NCI-H2196 (cell line): ENCODE measurements around the gene NDUFS5.
"Not testable (repeated sequence)": the region's sequence is repeated elsewhere in the genome, so short reads cannot be mapped to it uniquely, and the experiment has no call there.

ENCODE experiments used
- DNase-seq: peaks from one replicate; lab custom pipeline; 2025; ENCODE audit not compliant: unreplicated experiment; lab: John Stamatoyannopoulos, UW

NDUFS5 gene

DNA sequence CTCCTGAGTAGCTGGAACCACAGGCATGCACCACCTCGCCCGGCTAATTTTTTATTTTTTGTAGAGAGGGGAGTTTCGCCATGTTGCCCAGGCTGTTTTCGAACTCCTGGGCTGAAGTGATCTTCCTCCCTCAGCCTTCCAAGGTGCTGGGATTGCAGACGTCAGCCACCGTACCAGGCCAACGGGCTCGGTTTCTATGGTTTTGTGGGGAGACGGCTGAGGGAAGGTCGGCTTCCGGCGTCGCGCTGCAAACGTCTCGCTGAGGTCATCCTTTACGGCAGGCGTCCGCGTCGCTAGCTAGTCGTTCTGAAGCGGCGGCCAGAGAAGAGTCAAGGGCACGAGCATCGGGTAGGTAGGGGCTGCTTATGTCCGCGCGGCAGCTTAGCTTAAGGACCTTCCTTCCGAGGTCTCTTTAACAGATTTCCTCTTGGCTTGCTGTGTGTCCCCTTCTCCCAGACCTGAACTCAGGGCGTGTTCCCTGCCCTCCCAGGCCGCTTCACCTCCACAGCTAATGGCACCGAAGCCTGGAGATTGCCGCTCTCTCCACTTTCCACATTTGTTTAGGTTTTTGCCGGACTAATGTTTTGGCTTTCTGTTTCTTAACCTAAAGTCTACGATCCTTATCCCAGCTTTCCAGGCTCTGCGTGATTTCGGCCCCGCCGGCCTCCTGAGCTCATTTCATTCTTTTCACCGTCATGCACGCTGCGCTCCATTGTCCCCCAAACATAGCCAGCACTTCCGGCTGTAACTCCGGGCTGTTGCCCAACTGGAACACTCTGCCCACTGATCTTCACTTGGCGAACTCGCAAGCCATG lies at the start of gene NDUFS5:
NDUFS5 (plus strand) TSS at position 300 of the 815 bp plus-strand sequence. CDS start 2,375 bp downstream, outside the sequence.
- DNase-seq = peak; percentile 90

DNA sequence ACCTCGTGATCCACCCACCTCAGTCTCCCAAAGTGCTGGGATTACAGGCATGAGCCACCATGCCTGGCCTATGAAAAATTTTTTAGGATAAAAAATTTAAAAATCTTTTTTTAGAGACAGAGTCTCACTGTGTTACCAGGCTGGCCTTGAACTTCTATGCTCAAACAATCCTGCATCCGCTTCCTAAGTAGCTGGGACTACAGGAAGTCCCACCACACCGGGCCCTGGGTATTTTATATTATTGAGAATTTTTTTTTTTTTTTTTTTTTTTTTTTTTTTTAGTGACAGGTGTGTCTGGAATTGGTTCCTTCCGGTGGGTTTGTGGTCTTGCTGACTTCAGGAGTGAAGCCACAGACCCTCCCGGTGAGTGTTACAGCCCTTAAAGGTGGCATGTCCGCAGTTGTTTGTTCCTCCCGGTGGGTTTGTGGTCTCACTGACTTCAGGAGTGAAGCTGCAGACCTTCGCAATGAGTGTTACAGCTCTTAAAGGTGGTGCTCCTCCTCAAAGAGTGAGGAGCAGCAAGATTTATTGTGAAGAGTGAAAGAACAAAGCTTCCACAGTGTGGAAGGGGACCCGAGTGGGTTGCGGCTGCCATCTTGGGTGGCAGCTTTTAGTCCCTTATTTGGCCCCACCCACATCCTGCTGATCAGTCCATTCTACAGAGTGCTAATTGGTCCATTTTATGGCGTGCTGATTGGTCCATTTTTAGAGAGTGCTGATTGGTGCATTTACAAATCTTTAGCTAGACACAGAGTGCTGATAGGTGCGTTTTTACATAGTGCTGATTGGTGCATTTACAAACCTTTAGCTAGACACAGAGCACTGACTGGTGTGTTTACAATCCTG lies 48.5 kb upstream of the NDUFS5 start:
- not testable (repeated sequence) for DNase-seq

- not testable (repeated sequence) for DNase-seq
Measured at GRCh38 chr1:38978245-38978542, 48.0 kb upstream of the NDUFS5 start.

DNA sequence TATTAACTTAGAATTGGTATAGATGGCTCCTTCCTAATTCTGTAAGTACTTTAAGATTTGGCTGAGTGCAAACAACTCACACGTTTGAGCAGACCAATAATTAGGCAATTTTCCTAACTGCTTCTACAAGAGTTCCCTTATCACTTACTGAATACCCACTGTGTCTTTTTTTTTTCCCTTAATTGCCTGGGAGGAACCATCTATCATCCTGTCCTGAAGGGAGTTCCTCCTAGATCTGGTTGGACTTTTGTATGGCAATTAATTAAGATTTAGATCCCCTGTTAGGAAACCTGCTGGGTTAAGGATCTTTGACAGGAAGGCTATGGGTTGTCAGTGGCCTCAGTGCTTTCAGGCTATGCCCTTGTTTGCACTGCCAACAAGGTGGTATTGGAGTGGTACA lies 46.8 kb upstream of the NDUFS5 start:
- not testable (repeated sequence) for DNase-seq

GRCh38 chr1:38989979-38990378 lies 36.2 kb upstream of the NDUFS5 start:
- DNase-seq = no peak

DNA sequence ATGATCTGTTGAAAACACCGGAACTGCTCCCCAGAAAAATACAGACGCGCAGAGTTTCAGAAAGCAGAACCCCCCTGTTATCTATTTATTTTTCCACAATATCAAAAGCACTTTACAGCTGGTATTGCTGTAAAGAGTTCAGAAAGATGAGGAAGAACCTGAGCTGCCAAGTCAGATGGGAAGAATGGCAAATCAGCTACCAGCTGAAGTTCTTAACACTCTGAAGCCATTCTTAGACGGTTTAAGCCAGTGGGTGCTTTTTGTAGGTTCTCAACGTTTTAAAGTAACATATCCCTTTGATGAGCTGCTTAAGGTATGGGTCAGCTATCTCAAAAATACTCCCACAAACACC lies 35.8 kb upstream of the NDUFS5 start:
- peak; percentile 54 for DNase-seq

DNA sequence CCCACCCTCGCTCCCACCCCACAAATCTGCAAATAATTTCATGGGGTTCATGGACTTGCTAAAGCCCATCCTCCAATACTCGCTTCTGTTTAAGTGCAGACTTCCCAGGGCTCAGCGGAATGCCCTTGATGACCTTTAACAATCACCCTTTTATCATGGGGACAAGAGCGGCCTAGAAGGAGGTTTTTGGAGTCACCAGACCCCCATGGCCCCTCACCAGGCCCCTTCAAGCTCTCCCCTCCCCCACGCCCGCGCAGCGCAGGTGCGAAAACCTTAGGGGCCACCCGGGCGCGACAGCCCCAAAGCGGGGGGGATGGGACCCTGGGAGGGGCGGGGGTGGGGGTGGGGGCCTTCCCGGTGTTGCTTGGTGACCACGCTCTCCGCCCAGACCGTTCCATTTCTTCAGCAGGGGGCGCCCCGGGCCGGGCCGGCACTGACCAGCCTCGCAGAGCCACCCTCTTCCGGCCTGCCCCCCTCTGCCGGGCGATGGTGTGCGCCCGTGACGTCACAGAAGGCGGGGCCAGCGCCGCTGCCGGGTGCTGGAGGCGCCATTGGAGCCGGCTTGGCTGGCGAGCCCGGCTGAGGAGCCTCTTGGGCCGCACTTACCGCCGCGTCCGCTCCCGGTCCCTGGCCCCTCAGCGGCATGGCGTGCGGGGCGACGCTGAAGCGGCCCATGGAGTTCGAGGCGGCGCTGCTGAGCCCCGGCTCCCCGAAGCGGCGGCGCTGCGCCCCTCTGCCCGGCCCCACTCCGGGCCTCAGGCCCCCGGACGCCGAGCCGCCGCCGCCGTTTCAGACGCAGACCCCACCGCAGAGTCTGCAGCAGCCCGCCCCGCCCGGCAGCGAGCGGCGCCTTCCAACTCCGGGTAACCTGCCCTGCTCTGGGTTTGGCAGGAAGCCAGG lies 35.2 kb upstream of the NDUFS5 start, which contains the start of gene AKIRIN1:
AKIRIN1 (plus strand) TSS at position 539 of the 900 bp plus-strand sequence; CDS start at position 644, 105 bp downstream.
- DNase-seq = peak; percentile 95

DNA sequence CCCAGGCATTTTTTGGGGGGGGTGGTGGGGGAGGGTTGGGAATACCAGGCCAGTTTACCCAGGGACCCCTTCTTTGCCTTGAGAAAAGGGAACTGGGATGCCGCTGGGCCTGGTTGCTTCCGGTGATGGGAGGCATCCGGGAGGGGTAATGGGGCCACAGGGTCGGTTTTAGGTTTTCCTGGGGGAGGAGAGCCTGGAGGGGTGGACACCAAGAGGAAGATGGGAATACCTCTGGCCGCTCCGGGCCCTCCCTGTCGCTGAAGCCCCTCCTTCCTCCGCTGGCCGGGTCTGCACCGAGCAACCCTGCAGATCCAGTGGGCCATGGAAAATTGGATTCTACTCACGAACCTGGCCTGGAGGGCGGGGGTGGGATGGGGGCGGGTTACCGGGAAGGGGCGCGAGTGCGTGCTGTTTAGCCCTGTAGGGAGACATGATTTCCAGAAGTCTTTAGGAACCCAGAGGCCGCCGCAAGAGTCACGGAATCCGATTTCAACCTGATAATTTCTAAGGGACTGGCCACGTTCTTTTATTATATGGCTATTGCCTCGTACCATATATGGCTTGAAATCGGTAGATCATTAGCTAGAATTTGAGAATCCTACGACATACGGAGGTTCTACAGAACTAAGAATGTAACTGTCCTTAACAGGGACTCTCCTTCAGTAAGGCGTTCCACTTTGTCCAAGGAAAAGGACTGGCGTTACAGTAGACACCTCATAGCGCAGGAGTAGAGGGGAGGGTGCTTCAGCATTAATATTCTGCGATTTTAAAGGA lies 34.3 kb upstream of the NDUFS5 start:
- no peak for DNase-seq

GRCh38 chr1:38992412-38993111 lies 33.6 kb upstream of the NDUFS5 start:
- DNase-seq = no peak

GRCh38 chr1:38994196-38994595 lies 32.0 kb upstream of the NDUFS5 start:
- no peak for DNase-seq

GRCh38 chr1:38997034-38997900 lies 28.9 kb upstream of the NDUFS5 start:
- DNase-seq = no peak

DNA sequence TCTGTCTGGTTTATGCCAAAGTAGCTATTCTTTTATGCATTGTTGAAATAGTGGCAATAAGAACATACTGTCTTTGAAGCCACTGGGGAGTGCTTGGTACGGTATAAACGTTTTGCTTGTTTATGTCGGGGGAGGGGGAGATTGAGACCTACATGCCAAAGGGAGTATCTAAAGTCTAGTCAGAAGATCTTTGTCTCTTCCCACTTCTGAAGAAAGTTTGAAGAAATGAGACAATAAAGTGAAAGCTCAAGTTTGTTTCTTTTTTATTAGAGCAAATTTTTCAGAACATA lies 28.3 kb upstream of the NDUFS5 start:
- DNase-seq = no peak

DNA sequence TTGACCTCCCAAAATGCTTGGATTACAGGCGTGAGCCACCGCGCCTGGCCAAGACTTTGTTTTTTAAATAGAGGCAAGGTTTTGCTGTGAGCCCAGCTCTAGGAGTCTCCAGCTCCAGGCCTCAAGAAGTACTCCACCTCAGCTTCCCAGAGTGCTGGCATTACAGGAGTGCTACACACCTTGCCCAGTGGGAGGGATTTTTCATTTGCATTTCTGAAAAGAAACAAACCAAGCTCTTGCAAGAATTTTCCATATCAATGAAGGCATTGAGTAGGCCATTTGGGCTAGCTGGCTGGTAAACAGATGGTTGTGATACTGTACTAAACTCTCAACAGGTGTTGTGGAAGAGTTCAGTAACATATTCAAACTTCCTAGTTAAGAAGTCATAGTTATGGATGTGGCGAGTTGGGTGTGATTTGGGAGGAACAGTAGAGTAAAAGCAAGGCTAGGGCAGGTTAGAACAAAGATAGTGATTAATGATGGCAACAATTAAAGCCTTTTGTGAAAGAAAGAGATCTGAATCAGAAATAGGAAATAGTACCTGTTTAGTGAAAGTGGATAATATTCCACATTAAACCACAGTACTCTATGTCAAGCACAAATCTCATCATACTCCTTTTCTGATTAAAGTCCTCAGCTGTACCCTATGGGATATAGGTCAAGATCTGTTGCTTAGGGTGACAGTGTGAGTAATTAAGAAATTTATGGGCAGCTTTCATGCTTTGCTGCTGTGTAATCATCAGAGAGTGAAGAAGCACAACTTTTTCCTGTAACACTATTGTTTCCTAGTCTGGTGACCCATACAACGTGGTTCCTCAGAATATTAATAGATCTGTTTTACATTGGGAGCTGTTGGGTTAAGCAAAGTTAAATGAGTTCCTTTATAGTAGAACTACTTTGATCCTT lies 24.4 kb upstream of the NDUFS5 start:
- DNase-seq = no peak

DNA sequence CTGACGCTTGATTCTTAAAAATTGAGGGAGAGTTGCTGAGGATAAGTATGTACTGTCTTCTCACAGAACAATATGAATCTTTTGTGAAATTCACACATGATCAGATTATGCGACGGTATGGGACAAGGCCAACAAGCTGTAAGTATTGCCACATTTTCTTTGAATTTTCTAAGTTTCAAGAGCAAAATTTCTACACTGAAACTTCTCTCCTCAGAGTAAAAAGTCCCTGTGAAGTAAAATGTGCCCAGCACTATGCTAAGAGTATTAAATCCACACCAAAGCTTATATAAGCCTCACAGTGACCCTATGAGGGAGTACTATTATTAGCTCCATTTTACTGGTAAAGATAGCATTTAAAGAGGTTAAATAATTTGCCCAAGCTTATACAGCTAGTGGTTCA lies 22.9 kb upstream of the NDUFS5 start:
- no peak for DNase-seq

DNA sequence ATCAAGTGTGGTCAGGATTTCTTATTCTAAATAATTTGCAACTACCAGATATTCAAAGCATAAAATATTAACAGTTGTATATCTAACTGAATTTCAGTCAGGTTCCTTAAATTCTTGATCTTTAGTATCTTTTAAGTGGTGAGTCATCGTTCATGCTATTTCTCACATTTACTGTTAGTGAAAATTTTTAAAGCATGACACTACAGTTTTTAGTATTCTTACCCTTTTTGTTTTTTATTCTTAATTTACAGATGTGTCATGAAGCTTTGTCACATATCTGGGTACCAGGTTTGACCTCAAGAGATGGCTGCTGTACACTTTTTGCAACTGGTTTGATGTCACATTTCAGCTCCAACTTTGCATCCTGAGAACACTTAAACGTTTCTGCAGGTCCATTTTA lies 22.4 kb upstream of the NDUFS5 start:
- DNase-seq = no peak

GRCh38 chr1:39006287-39006686 lies 19.9 kb upstream of the NDUFS5 start:
- no peak for DNase-seq

GRCh38 chr1:39006726-39007645 lies 19.2 kb upstream of the NDUFS5 start:
- DNase-seq = no peak
